SK-N-SH treated with all-trans-retinoic acid at 6 μM for 48 hours (cell line): ENCODE data around the gene COL19A1.

Experiments
- ATAC-seq: fragments of 200-7000 bp; cut with Tn5 transposase; 3 replicates; pipeline ENCODE4 v1.9.1; 2020; ENCODE audit warnings: mild to moderate bottlenecking, moderate library complexity
- ARNTL ChIP-seq: fragments of 450-650 bp; formaldehyde crosslinking; IDR thresholded peaks from 2 replicates; pipeline ENCODE4 v1.5.0; 2020; ENCODE audit warnings: low read depth, mild to moderate bottlenecking, moderate library complexity, borderline replicate concordance
- BACH2 ChIP-seq: fragments of 250-450 bp; sonication (Bioruptor Pico); IDR thresholded peaks from 2 replicates; pipeline ENCODE4 v1.9.0; 2021; ENCODE audit warnings: mild to moderate bottlenecking, borderline replicate concordance
- CSDC2 ChIP-seq: fragments of 250-450 bp; sonication (Bioruptor Pico); IDR thresholded peaks from 2 replicates; pipeline ENCODE4 v1.5.0; 2020; ENCODE audit warnings: mild to moderate bottlenecking, moderate library complexity
- ESRRG ChIP-seq: fragments of 250-450 bp; sonication (Bioruptor Pico); IDR thresholded peaks from 2 replicates; pipeline ENCODE4 v1.6.1; 2021; ENCODE audit warnings: mild to moderate bottlenecking
- GLIS3 ChIP-seq: fragments of 250-450 bp; sonication (Bioruptor Pico); IDR thresholded peaks from 2 replicates; pipeline ENCODE4 v1.5.0; 2020; ENCODE audit warnings: mild to moderate bottlenecking, moderate library complexity
- ISL1 ChIP-seq: fragments of 250-450 bp; sonication (Bioruptor Pico); IDR thresholded peaks from 2 replicates; pipeline ENCODE4 v2.1.2; 2022; ENCODE audit warnings: mild to moderate bottlenecking, moderate library complexity
- OSR1 ChIP-seq: fragments of 250-450 bp; sonication (Bioruptor Pico); IDR thresholded peaks from 2 replicates; pipeline ENCODE4 v1.8.0; 2022; ENCODE audit warnings: moderate library complexity, mild to moderate bottlenecking, inconsistent platforms
- PPARA ChIP-seq: fragments of 250-450 bp; sonication (Bioruptor Pico); IDR thresholded peaks from 2 replicates; pipeline ENCODE4 v1.5.0; 2020; ENCODE audit warnings: mild to moderate bottlenecking, borderline replicate concordance
- RARB ChIP-seq: fragments of 250-450 bp; sonication (Bioruptor Pico); IDR thresholded peaks from 2 replicates; pipeline ENCODE4 v1.8.0; 2021; ENCODE audit warnings: mild to moderate bottlenecking, moderate library complexity
- TCF4 ChIP-seq: fragments of 250-450 bp; sonication (Bioruptor Pico); IDR thresholded peaks from 2 replicates; pipeline ENCODE4 v1.8.0; 2021; ENCODE audit warnings: mild to moderate bottlenecking, moderate library complexity, borderline replicate concordance
- TOX ChIP-seq: fragments of 250-450 bp; sonication (Bioruptor Pico); IDR thresholded peaks from 2 replicates; pipeline ENCODE4 v1.8.0; 2021; ENCODE audit warnings: mild to moderate bottlenecking, moderate library complexity, borderline replicate concordance
- ZC3H10 ChIP-seq: fragments of 250-450 bp; sonication (Bioruptor Pico); IDR thresholded peaks from 2 replicates; pipeline ENCODE4 v1.5.1; 2021; ENCODE audit warnings: mild to moderate bottlenecking, moderate library complexity
- ZFP3 ChIP-seq: fragments of 250-450 bp; sonication (Bioruptor Pico); IDR thresholded peaks from 2 replicates; pipeline ENCODE4 v1.5.0; 2020; ENCODE audit warnings: mild to moderate bottlenecking, moderate library complexity
- ZFP30 ChIP-seq: fragments of 450-650 bp; formaldehyde crosslinking; IDR thresholded peaks from 2 replicates; pipeline ENCODE4 v1.5.0; 2022; ENCODE audit warnings: mild to moderate bottlenecking, moderate library complexity
- ZNF565 ChIP-seq: fragments of 450-650 bp; formaldehyde crosslinking; conservative IDR thresholded peaks from 2 replicates; pipeline ENCODE4 v1.5.0; 2020; ENCODE audit warnings: low read depth, mild to moderate bottlenecking, moderate library complexity
- ZNF70 ChIP-seq: fragments of 450-650 bp; formaldehyde crosslinking; IDR thresholded peaks from 2 replicates; pipeline ENCODE4 v1.5.0; 2020; ENCODE audit warnings: mild to moderate bottlenecking, moderate library complexity
- TF ChIP-seq, protein P1 (sequence below): fragments of 250-450 bp; sonication (Bioruptor Pico); IDR thresholded peaks from 2 replicates; pipeline ENCODE4 v1.5.0; 2020; ENCODE audit warnings: mild to moderate bottlenecking, moderate library complexity
- TF ChIP-seq, protein P2 (sequence below): fragments of 250-450 bp; sonication (Bioruptor Pico); IDR thresholded peaks from 2 replicates; pipeline ENCODE4 v1.8.0; 2021; ENCODE audit warnings: low read depth, mild to moderate bottlenecking, moderate library complexity, borderline replicate concordance
- TF ChIP-seq, protein P3 (sequence below): fragments of 250-450 bp; sonication (Bioruptor Pico); IDR thresholded peaks from 2 replicates; pipeline ENCODE4 v1.8.0; 2020; ENCODE audit warnings: mild to moderate bottlenecking, moderate library complexity, borderline replicate concordance

The COL19A1 gene

DNA sequence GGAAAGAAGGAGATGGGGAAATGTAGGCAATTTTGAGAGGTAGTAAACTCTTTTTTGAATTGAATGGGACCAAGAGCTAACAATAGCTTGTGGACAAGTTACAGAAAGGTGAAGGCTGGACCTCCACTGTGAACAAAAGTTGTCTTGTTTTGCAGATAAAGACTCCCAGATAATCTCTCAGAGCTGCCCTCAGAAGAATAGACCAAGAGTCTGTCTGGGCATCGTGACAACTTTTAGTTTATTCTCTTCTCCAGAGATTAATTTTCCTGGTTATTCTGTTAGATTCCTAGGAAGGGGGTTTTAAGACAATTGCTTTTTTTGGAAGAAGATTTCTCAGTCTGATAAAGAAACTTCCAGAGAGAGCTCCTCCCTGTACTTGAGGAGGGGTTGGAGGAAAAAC lies 161.9 kb downstream of the COL19A1 start:
- no peak for ATAC-seq
- TF ChIP-seq OSR1 (CRISPR knock-in tag) (no peak), ZNF70 (CRISPR knock-in tag) (no peak), TOX (CRISPR knock-in tag) (no peak), ZNF565 (CRISPR knock-in tag) (no peak), ISL1 (CRISPR knock-in tag) (no peak), RARB (CRISPR knock-in tag) (no peak), ZC3H10 (CRISPR knock-in tag) (no peak), ARNTL (CRISPR knock-in tag) (no peak), ZFP3 (no peak), GLIS3 (CRISPR knock-in tag) (no peak), TCF4 (no peak), PPARA (CRISPR knock-in tag) (no peak), ESRRG (CRISPR knock-in tag) (no peak), ZFP30 (CRISPR knock-in tag) (no peak), BACH2 (CRISPR knock-in tag) (no peak), CSDC2 (no peak)
- TF ChIP-seq, protein P1, sequence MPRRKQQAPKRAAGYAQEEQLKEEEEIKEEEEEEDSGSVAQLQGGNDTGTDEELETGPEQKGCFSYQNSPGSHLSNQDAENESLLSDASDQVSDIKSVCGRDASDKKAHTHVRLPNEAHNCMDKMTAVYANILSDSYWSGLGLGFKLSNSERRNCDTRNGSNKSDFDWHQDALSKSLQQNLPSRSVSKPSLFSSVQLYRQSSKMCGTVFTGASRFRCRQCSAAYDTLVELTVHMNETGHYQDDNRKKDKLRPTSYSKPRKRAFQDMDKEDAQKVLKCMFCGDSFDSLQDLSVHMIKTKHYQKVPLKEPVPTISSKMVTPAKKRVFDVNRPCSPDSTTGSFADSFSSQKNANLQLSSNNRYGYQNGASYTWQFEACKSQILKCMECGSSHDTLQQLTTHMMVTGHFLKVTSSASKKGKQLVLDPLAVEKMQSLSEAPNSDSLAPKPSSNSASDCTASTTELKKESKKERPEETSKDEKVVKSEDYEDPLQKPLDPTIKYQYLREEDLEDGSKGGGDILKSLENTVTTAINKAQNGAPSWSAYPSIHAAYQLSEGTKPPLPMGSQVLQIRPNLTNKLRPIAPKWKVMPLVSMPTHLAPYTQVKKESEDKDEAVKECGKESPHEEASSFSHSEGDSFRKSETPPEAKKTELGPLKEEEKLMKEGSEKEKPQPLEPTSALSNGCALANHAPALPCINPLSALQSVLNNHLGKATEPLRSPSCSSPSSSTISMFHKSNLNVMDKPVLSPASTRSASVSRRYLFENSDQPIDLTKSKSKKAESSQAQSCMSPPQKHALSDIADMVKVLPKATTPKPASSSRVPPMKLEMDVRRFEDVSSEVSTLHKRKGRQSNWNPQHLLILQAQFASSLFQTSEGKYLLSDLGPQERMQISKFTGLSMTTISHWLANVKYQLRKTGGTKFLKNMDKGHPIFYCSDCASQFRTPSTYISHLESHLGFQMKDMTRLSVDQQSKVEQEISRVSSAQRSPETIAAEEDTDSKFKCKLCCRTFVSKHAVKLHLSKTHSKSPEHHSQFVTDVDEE: no peak
- TF ChIP-seq, protein P2, sequence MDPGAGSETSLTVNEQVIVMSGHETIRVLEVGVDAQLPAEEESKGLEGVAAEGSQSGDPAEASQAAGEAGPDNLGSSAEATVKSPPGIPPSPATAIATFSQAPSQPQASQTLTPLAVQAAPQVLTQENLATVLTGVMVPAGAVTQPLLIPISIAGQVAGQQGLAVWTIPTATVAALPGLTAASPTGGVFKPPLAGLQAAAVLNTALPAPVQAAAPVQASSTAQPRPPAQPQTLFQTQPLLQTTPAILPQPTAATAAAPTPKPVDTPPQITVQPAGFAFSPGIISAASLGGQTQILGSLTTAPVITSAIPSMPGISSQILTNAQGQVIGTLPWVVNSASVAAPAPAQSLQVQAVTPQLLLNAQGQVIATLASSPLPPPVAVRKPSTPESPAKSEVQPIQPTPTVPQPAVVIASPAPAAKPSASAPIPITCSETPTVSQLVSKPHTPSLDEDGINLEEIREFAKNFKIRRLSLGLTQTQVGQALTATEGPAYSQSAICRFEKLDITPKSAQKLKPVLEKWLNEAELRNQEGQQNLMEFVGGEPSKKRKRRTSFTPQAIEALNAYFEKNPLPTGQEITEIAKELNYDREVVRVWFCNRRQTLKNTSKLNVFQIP (CRISPR knock-in tag): no peak

DNA sequence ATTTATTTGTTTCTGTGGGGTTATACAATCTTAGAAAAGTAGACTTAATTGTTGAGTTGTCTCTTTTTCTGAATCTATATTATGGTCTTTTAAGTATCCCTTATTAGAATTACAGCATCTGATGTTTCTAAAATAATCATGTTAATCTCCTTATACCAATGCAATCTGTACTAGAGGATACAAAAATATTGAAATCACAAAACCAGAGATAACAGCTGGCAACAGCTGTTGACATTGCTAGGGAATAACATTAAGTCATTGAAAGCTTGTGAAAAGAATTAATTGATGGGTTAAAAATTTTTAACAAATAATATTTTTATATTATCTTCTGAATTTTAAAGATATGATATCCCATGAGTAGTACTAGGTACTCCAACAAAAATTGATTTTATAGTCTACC lies 162.6 kb downstream of the COL19A1 start:
- no peak for ATAC-seq
- no peak for TF ChIP-seq CSDC2
- no peak for TF ChIP-seq ESRRG (CRISPR knock-in tag)
- TF ChIP-seq PPARA (CRISPR knock-in tag): no peak
- no peak for TF ChIP-seq BACH2 (CRISPR knock-in tag)
- TF ChIP-seq, protein P3, sequence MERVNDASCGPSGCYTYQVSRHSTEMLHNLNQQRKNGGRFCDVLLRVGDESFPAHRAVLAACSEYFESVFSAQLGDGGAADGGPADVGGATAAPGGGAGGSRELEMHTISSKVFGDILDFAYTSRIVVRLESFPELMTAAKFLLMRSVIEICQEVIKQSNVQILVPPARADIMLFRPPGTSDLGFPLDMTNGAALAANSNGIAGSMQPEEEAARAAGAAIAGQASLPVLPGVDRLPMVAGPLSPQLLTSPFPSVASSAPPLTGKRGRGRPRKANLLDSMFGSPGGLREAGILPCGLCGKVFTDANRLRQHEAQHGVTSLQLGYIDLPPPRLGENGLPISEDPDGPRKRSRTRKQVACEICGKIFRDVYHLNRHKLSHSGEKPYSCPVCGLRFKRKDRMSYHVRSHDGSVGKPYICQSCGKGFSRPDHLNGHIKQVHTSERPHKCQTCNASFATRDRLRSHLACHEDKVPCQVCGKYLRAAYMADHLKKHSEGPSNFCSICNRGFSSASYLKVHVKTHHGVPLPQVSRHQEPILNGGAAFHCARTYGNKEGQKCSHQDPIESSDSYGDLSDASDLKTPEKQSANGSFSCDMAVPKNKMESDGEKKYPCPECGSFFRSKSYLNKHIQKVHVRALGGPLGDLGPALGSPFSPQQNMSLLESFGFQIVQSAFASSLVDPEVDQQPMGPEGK (CRISPR knock-in tag): no peak
- no peak for TF ChIP-seq TOX (CRISPR knock-in tag)
- no peak for TF ChIP-seq ARNTL (CRISPR knock-in tag)
- no peak for TF ChIP-seq ISL1 (CRISPR knock-in tag)

DNA sequence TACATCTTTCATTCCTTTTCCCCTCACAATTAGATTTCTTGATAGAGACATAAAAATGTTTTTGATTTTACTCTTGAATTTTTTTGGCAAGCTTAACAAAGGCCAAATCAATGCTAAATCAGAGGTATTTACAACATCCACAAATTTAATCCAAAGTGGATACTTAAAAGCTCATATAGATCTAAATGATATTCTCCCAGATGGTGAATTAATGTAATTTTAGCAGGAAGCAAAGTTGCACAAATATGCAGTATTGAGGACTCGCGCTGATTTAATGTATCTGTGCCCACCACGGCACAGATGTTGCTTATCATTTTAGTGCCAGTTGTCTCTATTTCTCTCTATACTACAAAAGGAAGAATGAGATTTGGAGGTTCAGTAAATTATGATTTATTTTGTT lies 167.4 kb downstream of the COL19A1 start:
- TF ChIP-seq TCF4: peak; percentile 93
- TF ChIP-seq GLIS3 (CRISPR knock-in tag): peak; percentile 85; the same call in 1 of the 2 replicates
- TF ChIP-seq, protein P1: peak; percentile 90
- TF ChIP-seq, protein P3 (CRISPR knock-in tag): no peak
- TF ChIP-seq RARB (CRISPR knock-in tag): no peak
- TF ChIP-seq ISL1 (CRISPR knock-in tag): peak; percentile 76
- TF ChIP-seq, all 23 proteins: peak for 4
- ATAC-seq: peak; percentile 22; the same call in 1 of the 3 replicates
